ENCODE measurements around the gene ITGAL. TPM values are rescaled to one million over a fixed set of nuclear protein-coding genes. Genes with fewer than 3 reads are reported as not detected.

ITGAL gene
- total and polyA plus RNA-seq, 2 of the 13 experiments (the other 11 are each of a cell fraction or from before 2014, with no cell fraction given): 0.86 to 1.2 TPM

- TF ChIP-seq ZBTB43 (CRISPR knock-in tag; conservative IDR thresholded peaks at IDR 0.05) (no peak), ZNF260 (CRISPR knock-in tag; IDR thresholded peaks at IDR 0.05; ENCODE audit: borderline replicate concordance, low read depth) (no peak), ZNF432 (CRISPR knock-in tag; IDR thresholded peaks at IDR 0.05; ENCODE audit: borderline replicate concordance) (no peak), RFXAP (CRISPR knock-in tag; IDR thresholded peaks at IDR 0.05; ENCODE audit: borderline replicate concordance) (no peak), TMF1 (CRISPR knock-in tag; IDR thresholded peaks at IDR 0.05; ENCODE audit: low read depth) (no peak), HMG20A (CRISPR knock-in tag; IDR thresholded peaks at IDR 0.05; ENCODE audit: borderline replicate concordance) (peak; percentile 84), GATAD2A (CRISPR knock-in tag; IDR thresholded peaks at IDR 0.05) (peak; percentile 82), MAX (IDR thresholded peaks at IDR 0.05) (no peak), GATAD1 (CRISPR knock-in tag; IDR thresholded peaks at IDR 0.05) (0 out of 2 replicates have a peak, but pooled peaks have one; percentile 42), HBP1 (CRISPR knock-in tag; IDR thresholded peaks at IDR 0.05; ENCODE audit: low read depth) (no peak), RXRB (CRISPR knock-in tag; IDR thresholded peaks at IDR 0.05; ENCODE audit: borderline replicate concordance) (peak; percentile 96), ZNF292 (CRISPR knock-in tag; IDR thresholded peaks at IDR 0.05; ENCODE audit: borderline replicate concordance, low read depth) (no peak), THAP11 (CRISPR knock-in tag; IDR thresholded peaks at IDR 0.05) (peak; percentile 47; the same call in 1 of the 2 replicates), SKI (IDR thresholded peaks at IDR 0.05; ENCODE audit: partially characterized antibody) (peak; percentile 95)
- TF ChIP-seq, protein P1, sequence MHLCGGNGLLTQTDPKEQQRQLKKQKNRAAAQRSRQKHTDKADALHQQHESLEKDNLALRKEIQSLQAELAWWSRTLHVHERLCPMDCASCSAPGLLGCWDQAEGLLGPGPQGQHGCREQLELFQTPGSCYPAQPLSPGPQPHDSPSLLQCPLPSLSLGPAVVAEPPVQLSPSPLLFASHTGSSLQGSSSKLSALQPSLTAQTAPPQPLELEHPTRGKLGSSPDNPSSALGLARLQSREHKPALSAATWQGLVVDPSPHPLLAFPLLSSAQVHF (CRISPR knock-in tag; IDR thresholded peaks at IDR 0.05): no peak
- TF ChIP-seq, protein P2, sequence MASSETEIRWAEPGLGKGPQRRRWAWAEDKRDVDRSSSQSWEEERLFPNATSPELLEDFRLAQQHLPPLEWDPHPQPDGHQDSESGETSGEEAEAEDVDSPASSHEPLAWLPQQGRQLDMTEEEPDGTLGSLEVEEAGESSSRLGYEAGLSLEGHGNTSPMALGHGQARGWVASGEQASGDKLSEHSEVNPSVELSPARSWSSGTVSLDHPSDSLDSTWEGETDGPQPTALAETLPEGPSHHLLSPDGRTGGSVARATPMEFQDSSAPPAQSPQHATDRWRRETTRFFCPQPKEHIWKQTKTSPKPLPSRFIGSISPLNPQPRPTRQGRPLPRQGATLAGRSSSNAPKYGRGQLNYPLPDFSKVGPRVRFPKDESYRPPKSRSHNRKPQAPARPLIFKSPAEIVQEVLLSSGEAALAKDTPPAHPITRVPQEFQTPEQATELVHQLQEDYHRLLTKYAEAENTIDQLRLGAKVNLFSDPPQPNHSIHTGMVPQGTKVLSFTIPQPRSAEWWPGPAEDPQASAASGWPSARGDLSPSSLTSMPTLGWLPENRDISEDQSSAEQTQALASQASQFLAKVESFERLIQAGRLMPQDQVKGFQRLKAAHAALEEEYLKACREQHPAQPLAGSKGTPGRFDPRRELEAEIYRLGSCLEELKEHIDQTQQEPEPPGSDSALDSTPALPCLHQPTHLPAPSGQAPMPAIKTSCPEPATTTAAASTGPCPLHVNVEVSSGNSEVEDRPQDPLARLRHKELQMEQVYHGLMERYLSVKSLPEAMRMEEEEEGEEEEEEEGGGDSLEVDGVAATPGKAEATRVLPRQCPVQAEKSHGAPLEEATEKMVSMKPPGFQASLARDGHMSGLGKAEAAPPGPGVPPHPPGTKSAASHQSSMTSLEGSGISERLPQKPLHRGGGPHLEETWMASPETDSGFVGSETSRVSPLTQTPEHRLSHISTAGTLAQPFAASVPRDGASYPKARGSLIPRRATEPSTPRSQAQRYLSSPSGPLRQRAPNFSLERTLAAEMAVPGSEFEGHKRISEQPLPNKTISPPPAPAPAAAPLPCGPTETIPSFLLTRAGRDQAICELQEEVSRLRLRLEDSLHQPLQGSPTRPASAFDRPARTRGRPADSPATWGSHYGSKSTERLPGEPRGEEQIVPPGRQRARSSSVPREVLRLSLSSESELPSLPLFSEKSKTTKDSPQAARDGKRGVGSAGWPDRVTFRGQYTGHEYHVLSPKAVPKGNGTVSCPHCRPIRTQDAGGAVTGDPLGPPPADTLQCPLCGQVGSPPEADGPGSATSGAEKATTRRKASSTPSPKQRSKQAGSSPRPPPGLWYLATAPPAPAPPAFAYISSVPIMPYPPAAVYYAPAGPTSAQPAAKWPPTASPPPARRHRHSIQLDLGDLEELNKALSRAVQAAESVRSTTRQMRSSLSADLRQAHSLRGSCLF (CRISPR knock-in tag; IDR thresholded peaks at IDR 0.05; ENCODE audit: borderline replicate concordance): no peak
- TF ChIP-seq, protein P3, sequence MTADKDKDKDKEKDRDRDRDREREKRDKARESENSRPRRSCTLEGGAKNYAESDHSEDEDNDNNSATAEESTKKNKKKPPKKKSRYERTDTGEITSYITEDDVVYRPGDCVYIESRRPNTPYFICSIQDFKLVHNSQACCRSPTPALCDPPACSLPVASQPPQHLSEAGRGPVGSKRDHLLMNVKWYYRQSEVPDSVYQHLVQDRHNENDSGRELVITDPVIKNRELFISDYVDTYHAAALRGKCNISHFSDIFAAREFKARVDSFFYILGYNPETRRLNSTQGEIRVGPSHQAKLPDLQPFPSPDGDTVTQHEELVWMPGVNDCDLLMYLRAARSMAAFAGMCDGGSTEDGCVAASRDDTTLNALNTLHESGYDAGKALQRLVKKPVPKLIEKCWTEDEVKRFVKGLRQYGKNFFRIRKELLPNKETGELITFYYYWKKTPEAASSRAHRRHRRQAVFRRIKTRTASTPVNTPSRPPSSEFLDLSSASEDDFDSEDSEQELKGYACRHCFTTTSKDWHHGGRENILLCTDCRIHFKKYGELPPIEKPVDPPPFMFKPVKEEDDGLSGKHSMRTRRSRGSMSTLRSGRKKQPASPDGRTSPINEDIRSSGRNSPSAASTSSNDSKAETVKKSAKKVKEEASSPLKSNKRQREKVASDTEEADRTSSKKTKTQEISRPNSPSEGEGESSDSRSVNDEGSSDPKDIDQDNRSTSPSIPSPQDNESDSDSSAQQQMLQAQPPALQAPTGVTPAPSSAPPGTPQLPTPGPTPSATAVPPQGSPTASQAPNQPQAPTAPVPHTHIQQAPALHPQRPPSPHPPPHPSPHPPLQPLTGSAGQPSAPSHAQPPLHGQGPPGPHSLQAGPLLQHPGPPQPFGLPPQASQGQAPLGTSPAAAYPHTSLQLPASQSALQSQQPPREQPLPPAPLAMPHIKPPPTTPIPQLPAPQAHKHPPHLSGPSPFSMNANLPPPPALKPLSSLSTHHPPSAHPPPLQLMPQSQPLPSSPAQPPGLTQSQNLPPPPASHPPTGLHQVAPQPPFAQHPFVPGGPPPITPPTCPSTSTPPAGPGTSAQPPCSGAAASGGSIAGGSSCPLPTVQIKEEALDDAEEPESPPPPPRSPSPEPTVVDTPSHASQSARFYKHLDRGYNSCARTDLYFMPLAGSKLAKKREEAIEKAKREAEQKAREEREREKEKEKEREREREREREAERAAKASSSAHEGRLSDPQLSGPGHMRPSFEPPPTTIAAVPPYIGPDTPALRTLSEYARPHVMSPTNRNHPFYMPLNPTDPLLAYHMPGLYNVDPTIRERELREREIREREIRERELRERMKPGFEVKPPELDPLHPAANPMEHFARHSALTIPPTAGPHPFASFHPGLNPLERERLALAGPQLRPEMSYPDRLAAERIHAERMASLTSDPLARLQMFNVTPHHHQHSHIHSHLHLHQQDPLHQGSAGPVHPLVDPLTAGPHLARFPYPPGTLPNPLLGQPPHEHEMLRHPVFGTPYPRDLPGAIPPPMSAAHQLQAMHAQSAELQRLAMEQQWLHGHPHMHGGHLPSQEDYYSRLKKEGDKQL (CRISPR knock-in tag; IDR thresholded peaks at IDR 0.05; ENCODE audit: low read depth): peak; percentile 57; the same call in 1 of the 2 replicates
These were observed 23.5 kb upstream of the ITGAL start (continued) for GRCh38 chr16:30449116-30449435.
